ENCODE data around the gene BTBD16. TPM values are rescaled to one million over a fixed set of nuclear protein-coding genes. Genes with fewer than 3 reads are reported as not detected.

BTBD16 gene
- total RNA-seq, 1 donor from 2014 or later, result not detected

DNA sequence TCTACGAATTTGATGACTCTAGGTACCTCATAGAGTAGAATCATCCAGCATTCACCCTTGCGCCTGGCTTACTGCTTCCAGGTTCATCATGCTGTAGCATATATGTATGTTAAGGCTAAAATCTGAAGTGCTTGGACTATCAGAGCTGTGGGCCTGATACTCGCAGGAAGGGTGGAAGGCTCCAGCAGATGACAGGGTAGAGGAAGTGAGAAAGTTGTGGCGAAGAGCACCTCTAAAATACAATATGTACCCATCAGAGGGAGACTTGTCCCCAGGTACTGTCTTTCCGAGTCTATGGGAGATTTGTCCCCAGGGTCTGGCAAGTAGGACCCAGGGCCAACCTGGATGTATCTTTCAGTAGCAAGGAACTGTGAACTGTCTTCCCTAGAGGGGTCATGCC is 55.3 kb downstream of the BTBD16 start:
- no peaks in the 10 kb centered on the region for H3K9me3 ChIP-seq (ENCODE audit: control insufficient read depth in 3 of 3, low read length in 3 of 3)
- H3K4me1 ChIP-seq (ENCODE audit: control insufficient read depth in 3 of 3, insufficient read depth in 3 of 3, low read length in 3 of 3), result peaks cover 0 to 4% (median 0%) of the 10 kb centered on the region in 3 donors
- no peaks in the 10 kb centered on the region for H3K27me3 ChIP-seq (ENCODE audit: control insufficient read depth in 3 of 3, insufficient read depth in 3 of 3, low read length in 3 of 3)
- H3K4me3 ChIP-seq (ENCODE audit: low read length in 3 of 3), result no peak overlapping the region
- no peaks in the 10 kb centered on the region for H3K36me3 ChIP-seq (ENCODE audit: control insufficient read depth in 3 of 3, insufficient read depth in 3 of 3, low read length in 3 of 3)
- H3K9ac ChIP-seq (ENCODE audit: low read depth in 1 of 3, low read length in 3 of 3), result no peak overlapping the region
- no peak overlapping the region for H3K27ac ChIP-seq (ENCODE audit: low read depth, low read length)

DNA sequence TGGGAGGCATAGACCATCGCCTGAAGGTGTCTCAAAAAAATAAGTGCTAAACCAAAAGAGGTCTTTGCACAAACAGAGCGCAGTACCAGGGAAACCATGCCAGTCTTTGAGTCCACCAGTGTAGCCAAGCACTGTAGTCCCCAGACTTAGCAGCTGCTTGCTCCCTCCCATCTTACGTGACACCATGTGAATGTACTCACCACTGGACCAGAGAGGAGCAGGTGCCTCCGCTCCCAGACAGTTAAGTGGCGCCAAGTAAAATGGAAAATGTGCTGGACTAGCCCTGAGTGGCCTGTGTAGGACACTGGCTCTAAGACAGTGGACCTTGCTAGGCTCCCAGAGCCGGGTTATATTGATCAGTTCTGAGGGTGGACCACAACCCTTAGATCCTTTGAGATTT is 55.7 kb downstream of the BTBD16 start:
- no peaks in the 10 kb centered on the region for H3K27me3 ChIP-seq (ENCODE audit: control insufficient read depth in 3 of 3, insufficient read depth in 3 of 3, low read length in 3 of 3)
- no peak overlapping the region for H3K27ac ChIP-seq (ENCODE audit: low read depth, low read length)
- no peaks in the 10 kb centered on the region for H3K9me3 ChIP-seq (ENCODE audit: control insufficient read depth in 3 of 3, low read length in 3 of 3)
- H3K9ac ChIP-seq (ENCODE audit: low read depth in 1 of 3, low read length in 3 of 3), result no peak overlapping the region
- peaks cover 0 to 4% (median 0%) of the 10 kb centered on the region in 3 donors for H3K4me1 ChIP-seq (ENCODE audit: control insufficient read depth in 3 of 3, insufficient read depth in 3 of 3, low read length in 3 of 3)
- no peaks in the 10 kb centered on the region for H3K36me3 ChIP-seq (ENCODE audit: control insufficient read depth in 3 of 3, insufficient read depth in 3 of 3, low read length in 3 of 3)
- no peak overlapping the region for H3K4me3 ChIP-seq (ENCODE audit: low read length in 3 of 3)

DNA sequence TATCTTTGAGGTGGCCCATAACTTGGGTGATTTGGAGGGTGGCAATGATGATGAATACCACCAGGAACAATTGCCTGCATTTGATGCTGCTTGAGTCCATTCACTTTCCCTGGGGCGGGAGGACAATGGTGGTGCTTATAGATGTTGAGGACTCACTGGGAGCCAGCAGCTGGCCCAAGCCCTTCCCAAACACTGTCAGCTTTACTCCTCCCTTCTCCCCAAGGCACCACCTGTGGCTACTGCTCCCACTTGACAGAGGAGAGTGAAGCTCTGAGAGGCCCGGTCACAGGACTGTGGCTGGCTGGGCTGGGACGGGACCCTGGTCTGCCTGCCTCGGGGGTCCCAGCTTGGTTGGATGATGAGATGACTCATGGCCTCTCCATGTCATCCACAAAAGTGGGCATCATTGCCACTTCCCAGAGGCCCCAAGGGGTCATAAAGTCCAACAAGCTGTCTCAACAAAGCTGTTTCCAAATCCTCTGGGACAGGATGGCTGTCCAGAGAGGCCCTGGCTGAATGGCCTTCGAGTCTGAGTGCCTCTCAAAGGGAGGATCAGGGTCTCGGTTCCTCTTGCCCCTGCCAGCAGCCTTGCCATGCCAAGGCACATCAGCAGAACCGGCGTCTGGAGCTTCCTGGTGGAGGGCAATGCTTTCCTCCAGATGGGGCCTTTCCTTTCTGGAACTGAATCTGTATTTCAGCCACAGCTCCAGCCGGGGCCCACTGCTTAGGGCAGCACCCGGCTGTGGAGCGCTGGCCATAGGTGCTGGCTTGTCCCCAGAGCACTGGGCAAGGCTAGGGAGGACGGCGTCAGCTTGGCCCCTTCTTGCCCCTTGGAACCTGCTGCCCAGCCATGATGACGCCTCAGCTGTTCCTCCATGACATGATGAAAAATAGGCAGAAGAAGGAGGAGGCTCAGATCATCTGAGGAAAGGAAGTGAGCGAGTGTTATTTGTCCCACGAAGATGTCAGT is 56.4 kb downstream of the BTBD16 start:
- Histone ChIP-seq H3K4me1 (ENCODE audit: control insufficient read depth in 3 of 3, insufficient read depth in 3 of 3, low read length in 3 of 3) (peaks cover 0 to 4% (median 0%) of the 10 kb centered on the region in 3 donors), H3K9me3 (ENCODE audit: control insufficient read depth in 3 of 3, low read length in 3 of 3) (no peaks in the 10 kb centered on the region), H3K9ac (ENCODE audit: low read depth in 1 of 3, low read length in 3 of 3) (no peak overlapping the region), H3K27me3 (ENCODE audit: control insufficient read depth in 3 of 3, insufficient read depth in 3 of 3, low read length in 3 of 3) (no peaks in the 10 kb centered on the region), H3K36me3 (ENCODE audit: control insufficient read depth in 3 of 3, insufficient read depth in 3 of 3, low read length in 3 of 3) (no peaks in the 10 kb centered on the region), H3K27ac (ENCODE audit: low read depth, low read length) (no peak overlapping the region), H3K4me3 (ENCODE audit: low read length in 3 of 3) (no peak overlapping the region)

DNA sequence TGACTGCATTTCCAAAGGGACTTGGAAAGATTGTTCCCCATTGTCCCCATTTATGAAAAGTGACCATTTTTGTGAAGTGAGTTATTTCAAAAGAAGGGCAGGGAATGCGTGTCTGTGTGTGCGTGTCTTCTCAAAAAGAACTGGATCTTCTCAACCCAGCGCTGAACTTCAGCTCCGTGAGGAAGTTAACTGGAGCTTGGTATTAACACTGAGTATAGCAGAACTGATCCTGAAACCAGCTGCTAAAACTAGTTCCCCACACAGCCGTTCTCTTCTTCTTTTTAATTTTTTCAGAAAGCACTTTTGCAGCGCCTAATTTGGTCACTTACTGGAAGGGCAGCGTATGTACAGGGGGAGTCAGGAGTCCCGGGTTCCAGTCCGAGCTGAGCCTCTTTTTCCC is 57.6 kb downstream of the BTBD16 start:
- H3K4me3 ChIP-seq (ENCODE audit: low read length in 3 of 3), result no peak overlapping the region
- peaks cover 0 to 4% (median 0%) of the 10 kb centered on the region in 3 donors for H3K4me1 ChIP-seq (ENCODE audit: control insufficient read depth in 3 of 3, insufficient read depth in 3 of 3, low read length in 3 of 3)
- no peaks in the 10 kb centered on the region for H3K27me3 ChIP-seq (ENCODE audit: control insufficient read depth in 3 of 3, insufficient read depth in 3 of 3, low read length in 3 of 3)
- no peak overlapping the region for H3K27ac ChIP-seq (ENCODE audit: low read depth, low read length)
- H3K9ac ChIP-seq (ENCODE audit: low read depth in 1 of 3, low read length in 3 of 3), result no peak overlapping the region
- no peaks in the 10 kb centered on the region for H3K36me3 ChIP-seq (ENCODE audit: control insufficient read depth in 3 of 3, insufficient read depth in 3 of 3, low read length in 3 of 3)
- no peaks in the 10 kb centered on the region for H3K9me3 ChIP-seq (ENCODE audit: control insufficient read depth in 3 of 3, low read length in 3 of 3)

DNA sequence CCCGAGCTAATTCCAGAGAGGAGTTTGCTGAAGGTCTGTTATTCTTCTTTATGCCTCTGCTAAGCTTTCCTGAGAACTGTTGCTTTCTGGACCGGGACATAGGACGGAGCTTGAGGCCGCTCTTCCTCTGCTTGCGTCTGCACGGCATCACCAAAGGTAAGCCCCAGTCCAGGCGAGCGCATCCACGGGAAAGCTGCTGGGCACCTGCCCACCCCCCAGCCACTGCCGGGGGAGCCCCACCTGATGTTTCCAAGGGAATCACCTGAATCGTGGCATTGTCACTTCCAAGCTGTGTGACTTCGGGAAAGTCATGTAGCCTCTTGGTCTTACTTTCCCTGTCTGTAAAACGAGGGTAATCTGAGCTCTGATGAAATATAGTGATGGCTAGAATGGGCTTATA is 58.3 kb downstream of the BTBD16 start:
- Histone ChIP-seq H3K27ac (ENCODE audit: low read depth, low read length) (no peak overlapping the region), H3K4me3 (ENCODE audit: low read length in 3 of 3) (no peak overlapping the region), H3K4me1 (ENCODE audit: control insufficient read depth in 3 of 3, insufficient read depth in 3 of 3, low read length in 3 of 3) (peaks cover 0 to 4% (median 0%) of the 10 kb centered on the region in 3 donors), H3K36me3 (ENCODE audit: control insufficient read depth in 3 of 3, insufficient read depth in 3 of 3, low read length in 3 of 3) (no peaks in the 10 kb centered on the region), H3K27me3 (ENCODE audit: control insufficient read depth in 3 of 3, insufficient read depth in 3 of 3, low read length in 3 of 3) (no peaks in the 10 kb centered on the region), H3K9ac (ENCODE audit: low read depth in 1 of 3, low read length in 3 of 3) (no peak overlapping the region), H3K9me3 (ENCODE audit: control insufficient read depth in 3 of 3, low read length in 3 of 3) (no peaks in the 10 kb centered on the region)

DNA sequence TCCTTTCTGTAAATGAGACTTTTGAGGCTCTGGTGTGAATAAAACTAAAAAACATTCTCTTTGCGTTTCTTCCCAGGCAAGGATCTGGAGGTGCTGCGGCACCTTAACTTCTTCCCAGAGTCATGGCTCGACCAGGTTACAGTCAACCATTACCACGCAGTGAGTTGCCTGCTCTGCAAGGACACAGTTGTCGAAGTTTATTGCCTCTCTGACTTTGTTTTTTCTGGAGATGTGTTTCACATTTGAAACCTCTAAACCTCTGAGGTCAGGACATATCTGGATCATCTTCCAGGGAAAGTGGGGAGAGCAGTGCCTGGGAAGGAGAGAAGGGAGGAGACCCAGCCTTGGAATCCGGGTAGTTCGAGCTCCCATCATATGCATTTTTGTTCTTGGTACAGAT is 60.0 kb downstream of the BTBD16 start:
- no peak overlapping the region for H3K9ac ChIP-seq (ENCODE audit: low read depth in 1 of 3, low read length in 3 of 3)
- H3K4me1 ChIP-seq (ENCODE audit: control insufficient read depth in 3 of 3, insufficient read depth in 3 of 3, low read length in 3 of 3), result no peaks in the 10 kb centered on the region
- H3K36me3 ChIP-seq (ENCODE audit: control insufficient read depth in 3 of 3, insufficient read depth in 3 of 3, low read length in 3 of 3), result no peaks in the 10 kb centered on the region
- no peak overlapping the region for H3K27ac ChIP-seq (ENCODE audit: low read depth, low read length)
- no peaks in the 10 kb centered on the region for H3K27me3 ChIP-seq (ENCODE audit: control insufficient read depth in 3 of 3, insufficient read depth in 3 of 3, low read length in 3 of 3)
- no peak overlapping the region for H3K4me3 ChIP-seq (ENCODE audit: low read length in 3 of 3)
- no peaks in the 10 kb centered on the region for H3K9me3 ChIP-seq (ENCODE audit: control insufficient read depth in 3 of 3, low read length in 3 of 3)

DNA sequence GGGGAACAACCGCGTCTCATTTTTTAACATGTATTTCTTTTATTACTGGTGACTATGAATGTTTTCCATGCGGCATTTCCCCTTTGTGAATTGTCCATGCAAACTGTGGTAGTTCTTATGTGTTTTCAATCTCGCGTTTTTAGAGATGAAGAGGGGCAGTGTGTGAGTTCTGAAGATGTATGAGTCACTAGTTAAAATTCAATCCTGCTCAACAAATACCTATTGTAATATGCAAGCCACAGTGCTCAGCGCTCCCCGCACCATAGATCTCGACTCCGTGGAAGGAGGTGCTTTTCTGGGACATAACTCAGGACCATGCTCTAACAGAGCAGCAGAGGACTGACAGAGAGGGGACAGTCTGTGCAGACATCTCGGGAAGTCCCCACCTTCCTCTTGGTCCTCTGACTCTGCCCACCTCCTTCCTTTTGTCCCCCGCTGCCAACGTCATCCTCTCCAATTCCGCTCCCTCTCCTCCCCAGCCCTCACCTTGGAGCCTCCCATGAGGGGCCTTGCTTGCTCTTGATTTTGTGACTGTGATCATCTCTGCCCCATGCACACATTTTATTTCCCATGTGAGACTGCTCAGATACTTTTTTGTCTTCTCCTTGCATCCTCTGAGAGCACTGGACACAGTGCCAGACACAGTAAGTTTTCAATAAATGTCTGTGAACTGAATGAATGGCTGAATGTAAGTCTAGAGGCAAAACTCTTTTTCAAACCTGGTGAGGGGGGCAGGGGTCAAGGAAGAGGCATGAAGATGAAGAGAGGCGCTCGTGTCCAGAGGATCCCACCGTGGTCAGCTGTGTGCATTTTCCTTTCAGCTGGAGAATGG is 60.7 kb downstream of the BTBD16 start:
- Histone ChIP-seq H3K4me1 (ENCODE audit: control insufficient read depth in 3 of 3, insufficient read depth in 3 of 3, low read length in 3 of 3) (no peaks in the 10 kb centered on the region), H3K9ac (ENCODE audit: low read depth in 1 of 3, low read length in 3 of 3) (no peak overlapping the region), H3K27me3 (ENCODE audit: control insufficient read depth in 3 of 3, insufficient read depth in 3 of 3, low read length in 3 of 3) (no peaks in the 10 kb centered on the region), H3K27ac (ENCODE audit: low read depth, low read length) (no peak overlapping the region), H3K4me3 (ENCODE audit: low read length in 3 of 3) (no peak overlapping the region), H3K9me3 (ENCODE audit: control insufficient read depth in 3 of 3, low read length in 3 of 3) (no peaks in the 10 kb centered on the region), H3K36me3 (ENCODE audit: control insufficient read depth in 3 of 3, insufficient read depth in 3 of 3, low read length in 3 of 3) (no peaks in the 10 kb centered on the region)

DNA sequence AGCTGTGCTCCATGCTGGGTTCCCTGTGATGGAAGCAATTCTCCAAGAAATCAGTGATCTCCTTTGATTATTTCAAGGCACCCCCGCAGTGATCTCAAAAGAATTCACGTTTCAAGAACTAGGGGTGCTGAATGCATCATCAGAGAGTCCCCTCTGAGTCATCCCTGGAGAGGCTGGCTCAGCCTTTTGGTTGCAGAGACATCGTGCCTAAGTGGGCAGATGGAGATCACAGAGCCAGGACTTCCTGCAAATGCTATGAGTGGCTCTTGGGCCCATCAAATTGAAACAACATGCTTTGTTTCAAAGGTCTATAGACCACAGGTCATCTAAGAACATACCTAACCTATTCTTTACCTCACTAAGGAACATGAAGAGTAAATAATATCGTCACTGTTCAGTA is 61.9 kb downstream of the BTBD16 start:
- H3K9me3 ChIP-seq (ENCODE audit: control insufficient read depth in 3 of 3, low read length in 3 of 3), result no peaks in the 10 kb centered on the region
- H3K27ac ChIP-seq (ENCODE audit: low read depth, low read length), result no peak overlapping the region
- H3K27me3 ChIP-seq (ENCODE audit: control insufficient read depth in 3 of 3, insufficient read depth in 3 of 3, low read length in 3 of 3), result no peaks in the 10 kb centered on the region
- no peaks in the 10 kb centered on the region for H3K4me1 ChIP-seq (ENCODE audit: control insufficient read depth in 3 of 3, insufficient read depth in 3 of 3, low read length in 3 of 3)
- no peaks in the 10 kb centered on the region for H3K36me3 ChIP-seq (ENCODE audit: control insufficient read depth in 3 of 3, insufficient read depth in 3 of 3, low read length in 3 of 3)
- H3K4me3 ChIP-seq (ENCODE audit: low read length in 3 of 3), result no peak overlapping the region
- no peak overlapping the region for H3K9ac ChIP-seq (ENCODE audit: low read depth in 1 of 3, low read length in 3 of 3)

DNA sequence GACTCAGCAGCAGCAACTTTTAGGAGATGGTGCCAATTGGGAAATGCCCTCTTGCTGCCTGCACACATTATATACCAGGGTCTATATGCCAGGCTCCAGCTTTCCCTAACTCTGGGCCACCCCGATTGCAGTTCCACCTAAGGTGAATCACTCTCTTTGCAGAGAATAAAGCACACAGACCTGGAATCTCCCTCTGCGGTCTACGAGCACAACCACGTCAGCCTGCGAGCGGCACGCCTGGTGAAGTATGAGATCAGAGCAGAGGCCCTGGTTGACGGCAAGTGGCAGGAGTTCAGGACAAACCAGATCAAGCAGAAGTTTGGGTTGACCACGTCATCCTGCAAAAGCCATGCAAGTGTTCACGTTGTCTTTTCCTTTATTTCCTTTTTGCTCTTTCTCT is 65.2 kb downstream of the BTBD16 start:
- Histone ChIP-seq H3K9me3 (ENCODE audit: control insufficient read depth in 3 of 3, low read length in 3 of 3) (no peaks in the 10 kb centered on the region), H3K27me3 (ENCODE audit: control insufficient read depth in 3 of 3, insufficient read depth in 3 of 3, low read length in 3 of 3) (no peaks in the 10 kb centered on the region), H3K36me3 (ENCODE audit: control insufficient read depth in 3 of 3, insufficient read depth in 3 of 3, low read length in 3 of 3) (no peaks in the 10 kb centered on the region), H3K9ac (ENCODE audit: low read depth in 1 of 3, low read length in 3 of 3) (no peak overlapping the region), H3K27ac (ENCODE audit: low read depth, low read length) (no peak overlapping the region), H3K4me1 (ENCODE audit: control insufficient read depth in 3 of 3, insufficient read depth in 3 of 3, low read length in 3 of 3) (peaks cover 4 to 8% (median 4%) of the 10 kb centered on the region in 3 donors), H3K4me3 (ENCODE audit: low read length in 3 of 3) (no peak overlapping the region)

DNA sequence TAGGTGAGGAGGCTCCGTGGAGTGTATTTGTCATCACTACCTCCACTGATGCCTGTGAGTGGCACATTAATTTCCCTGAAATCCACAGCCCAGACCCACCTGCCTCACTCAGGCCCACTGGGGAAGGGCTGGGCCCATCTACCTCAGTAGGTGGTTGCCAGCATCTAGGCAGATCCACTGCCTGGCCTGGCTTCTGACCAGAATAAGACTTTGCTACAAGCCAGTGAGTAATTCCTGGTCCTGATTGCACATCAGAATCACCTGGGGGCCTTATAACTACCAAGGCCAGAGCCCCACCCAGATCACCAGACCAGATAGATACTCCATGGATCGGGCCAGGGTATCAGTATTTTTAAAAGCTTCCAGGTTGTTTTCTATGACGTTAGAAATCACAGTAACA is 65.9 kb downstream of the BTBD16 start:
- Histone ChIP-seq H3K27me3 (ENCODE audit: control insufficient read depth in 3 of 3, insufficient read depth in 3 of 3, low read length in 3 of 3) (no peaks in the 10 kb centered on the region), H3K9ac (ENCODE audit: low read depth in 1 of 3, low read length in 3 of 3) (no peak overlapping the region), H3K36me3 (ENCODE audit: control insufficient read depth in 3 of 3, insufficient read depth in 3 of 3, low read length in 3 of 3) (no peaks in the 10 kb centered on the region), H3K4me3 (ENCODE audit: low read length in 3 of 3) (no peak overlapping the region), H3K9me3 (ENCODE audit: control insufficient read depth in 3 of 3, low read length in 3 of 3) (no peaks in the 10 kb centered on the region), H3K4me1 (ENCODE audit: control insufficient read depth in 3 of 3, insufficient read depth in 3 of 3, low read length in 3 of 3) (peaks cover 4 to 10% (median 7%) of the 10 kb centered on the region in 3 donors), H3K27ac (ENCODE audit: low read depth, low read length) (no peak overlapping the region)
